ENCODE results near the gene MLN.

The MLN gene

DNA sequence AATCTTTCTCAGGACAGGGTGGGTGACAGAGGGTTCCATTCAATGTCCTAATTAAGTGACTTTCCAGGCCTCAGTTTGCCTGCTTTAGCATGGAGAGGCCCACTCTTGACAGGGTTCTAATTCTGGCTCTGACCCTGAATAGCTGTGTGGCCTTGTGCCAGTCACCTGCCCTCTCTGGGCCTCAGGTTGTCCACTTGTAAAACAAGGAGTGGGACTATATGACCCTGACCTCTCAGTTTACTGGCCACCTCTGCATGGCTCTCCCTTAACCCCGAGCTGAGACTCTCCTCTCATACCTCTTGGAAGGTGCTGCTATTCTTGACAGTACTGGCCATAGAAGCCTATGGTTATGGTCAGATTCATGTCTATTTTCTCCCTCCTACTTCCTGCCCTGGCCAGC is 44.1 kb upstream of the MLN start:
- H3K9me3 ChIP-seq (ENCODE audit: insufficient read depth, low read length): no peaks in the 10 kb centered on the region
- H3K27me3 ChIP-seq (ENCODE audit: insufficient read depth, insufficient read length): no peaks in the 10 kb centered on the region
- TF ChIP-seq ZNF274 (IDR thresholded peaks at IDR 0.05; ENCODE audit: low read depth, low read length) (no peak), SUZ12 (IDR thresholded peaks at IDR 0.05; ENCODE audit: extremely low read depth, insufficient read depth, insufficient read length) (no peak), YY1 (IDR thresholded peaks at IDR 0.05; ENCODE audit: insufficient read depth, insufficient read length) (no peak)
- H3K36me3 ChIP-seq (ENCODE audit: insufficient read depth, insufficient read length, low read length): no peaks in the 10 kb centered on the region
- H3K9ac ChIP-seq (ENCODE audit: insufficient read length, low read depth): no peak overlapping the region
- peaks cover 10% of the 10 kb centered on the region for H3K4me1 ChIP-seq (ENCODE audit: insufficient read depth, insufficient read length)
- no peak overlapping the region for H3K4me3 ChIP-seq (ENCODE audit: insufficient read length, low read depth)
- no peak for DNase-seq (ENCODE audit: low read depth, low spot score)

DNA sequence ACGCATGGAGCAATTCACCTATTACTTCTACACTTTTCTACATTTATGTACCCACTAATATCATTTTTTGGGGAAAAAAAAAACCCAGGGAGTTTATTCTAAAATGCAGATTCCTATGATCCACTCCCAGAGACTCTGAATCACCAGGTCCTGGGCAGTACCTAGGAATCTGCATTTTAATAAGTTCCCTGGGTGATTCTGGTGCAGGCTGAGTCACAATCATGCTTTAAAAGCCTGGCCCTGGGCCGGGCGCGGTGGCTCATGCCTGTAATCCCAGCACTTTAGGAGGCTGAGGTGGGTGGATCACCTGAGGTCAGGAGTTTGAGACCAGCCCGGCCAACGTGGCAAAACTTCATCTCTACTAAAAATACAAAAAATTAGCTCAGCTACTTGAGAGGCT is 43.3 kb upstream of the MLN start:
- Histone ChIP-seq H3K27me3 (ENCODE audit: insufficient read depth, insufficient read length) (no peaks in the 10 kb centered on the region), H3K9me3 (ENCODE audit: insufficient read depth, low read length) (no peaks in the 10 kb centered on the region), H3K9ac (ENCODE audit: insufficient read length, low read depth) (no peak overlapping the region), H3K4me3 (ENCODE audit: insufficient read length, low read depth) (no peak overlapping the region), H3K36me3 (ENCODE audit: insufficient read depth, insufficient read length, low read length) (no peaks in the 10 kb centered on the region), H3K4me1 (ENCODE audit: insufficient read depth, insufficient read length) (peaks cover 10% of the 10 kb centered on the region)
- no peak for TF ChIP-seq ZNF274 (IDR thresholded peaks at IDR 0.05; ENCODE audit: low read depth, low read length)
- no peak for TF ChIP-seq SUZ12 (IDR thresholded peaks at IDR 0.05; ENCODE audit: extremely low read depth, insufficient read depth, insufficient read length)
- TF ChIP-seq YY1 (IDR thresholded peaks at IDR 0.05; ENCODE audit: insufficient read depth, insufficient read length): no peak
- DNase-seq (ENCODE audit: low read depth, low spot score): no peak

DNA sequence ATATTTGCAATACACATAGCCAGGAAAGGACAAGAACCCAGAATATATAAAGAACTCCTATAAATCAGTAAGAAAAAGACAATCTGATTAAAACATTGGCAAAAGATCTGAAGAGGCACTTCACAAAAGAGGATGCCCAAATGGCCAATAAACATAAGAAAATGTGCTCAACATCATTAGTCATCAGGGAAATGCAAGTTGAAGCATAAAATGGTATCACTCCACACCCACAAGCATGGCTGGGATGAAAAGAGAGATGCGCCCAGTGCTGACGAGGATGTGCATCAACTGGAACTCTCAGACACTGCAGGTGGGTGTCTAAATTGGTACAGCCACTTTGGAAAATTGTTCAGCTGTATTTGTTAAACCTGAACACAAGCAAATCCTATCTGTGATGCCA is 42.4 kb upstream of the MLN start:
- Histone ChIP-seq H3K27me3 (ENCODE audit: insufficient read depth, insufficient read length) (no peaks in the 10 kb centered on the region), H3K9ac (ENCODE audit: insufficient read length, low read depth) (no peak overlapping the region), H3K36me3 (ENCODE audit: insufficient read depth, insufficient read length, low read length) (no peaks in the 10 kb centered on the region), H3K9me3 (ENCODE audit: insufficient read depth, low read length) (no peaks in the 10 kb centered on the region), H3K4me3 (ENCODE audit: insufficient read length, low read depth) (no peak overlapping the region), H3K4me1 (ENCODE audit: insufficient read depth, insufficient read length) (peaks cover 8% of the 10 kb centered on the region)
- TF ChIP-seq YY1 (IDR thresholded peaks at IDR 0.05; ENCODE audit: insufficient read depth, insufficient read length): no peak
- DNase-seq (ENCODE audit: low read depth, low spot score): no peak

DNA sequence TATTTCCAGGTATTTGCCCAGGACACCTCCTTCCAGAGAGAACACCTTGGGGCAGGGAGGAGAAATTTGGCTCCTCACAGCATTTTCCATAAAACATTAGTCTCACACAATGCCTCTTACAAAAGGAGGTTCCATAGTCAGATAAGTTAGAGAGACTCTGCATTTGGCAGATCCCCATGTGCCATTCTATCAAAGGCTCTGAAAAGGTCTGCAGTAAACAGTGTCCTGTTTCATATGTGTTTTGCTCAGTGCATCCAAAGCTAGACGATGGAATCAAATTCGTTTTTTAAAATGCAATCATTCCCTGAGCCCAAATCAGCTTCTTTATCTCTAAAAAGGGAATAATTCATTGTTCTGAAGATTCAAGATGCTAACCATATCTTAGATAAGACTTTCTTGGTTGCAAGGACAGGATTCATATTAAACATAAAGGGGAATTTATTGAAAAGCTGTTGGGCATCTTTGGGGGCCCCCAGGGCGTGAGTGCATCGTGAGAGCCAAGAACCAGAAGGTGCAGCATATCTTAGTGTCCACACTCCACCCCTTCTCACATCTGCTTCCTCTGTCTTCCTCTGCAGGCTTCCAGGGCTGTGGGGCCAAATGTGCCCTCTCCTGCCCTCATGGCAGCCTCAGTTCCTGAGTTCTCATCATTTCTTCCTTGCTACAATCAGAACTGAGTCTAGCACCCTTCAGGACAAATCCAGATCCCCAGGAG is 41.4 kb upstream of the MLN start:
- DNase-seq (ENCODE audit: low read depth, low spot score): no peak
- Histone ChIP-seq H3K4me1 (ENCODE audit: insufficient read depth, insufficient read length) (peaks cover 15% of the 10 kb centered on the region), H3K36me3 (ENCODE audit: insufficient read depth, insufficient read length, low read length) (no peaks in the 10 kb centered on the region)

DNA sequence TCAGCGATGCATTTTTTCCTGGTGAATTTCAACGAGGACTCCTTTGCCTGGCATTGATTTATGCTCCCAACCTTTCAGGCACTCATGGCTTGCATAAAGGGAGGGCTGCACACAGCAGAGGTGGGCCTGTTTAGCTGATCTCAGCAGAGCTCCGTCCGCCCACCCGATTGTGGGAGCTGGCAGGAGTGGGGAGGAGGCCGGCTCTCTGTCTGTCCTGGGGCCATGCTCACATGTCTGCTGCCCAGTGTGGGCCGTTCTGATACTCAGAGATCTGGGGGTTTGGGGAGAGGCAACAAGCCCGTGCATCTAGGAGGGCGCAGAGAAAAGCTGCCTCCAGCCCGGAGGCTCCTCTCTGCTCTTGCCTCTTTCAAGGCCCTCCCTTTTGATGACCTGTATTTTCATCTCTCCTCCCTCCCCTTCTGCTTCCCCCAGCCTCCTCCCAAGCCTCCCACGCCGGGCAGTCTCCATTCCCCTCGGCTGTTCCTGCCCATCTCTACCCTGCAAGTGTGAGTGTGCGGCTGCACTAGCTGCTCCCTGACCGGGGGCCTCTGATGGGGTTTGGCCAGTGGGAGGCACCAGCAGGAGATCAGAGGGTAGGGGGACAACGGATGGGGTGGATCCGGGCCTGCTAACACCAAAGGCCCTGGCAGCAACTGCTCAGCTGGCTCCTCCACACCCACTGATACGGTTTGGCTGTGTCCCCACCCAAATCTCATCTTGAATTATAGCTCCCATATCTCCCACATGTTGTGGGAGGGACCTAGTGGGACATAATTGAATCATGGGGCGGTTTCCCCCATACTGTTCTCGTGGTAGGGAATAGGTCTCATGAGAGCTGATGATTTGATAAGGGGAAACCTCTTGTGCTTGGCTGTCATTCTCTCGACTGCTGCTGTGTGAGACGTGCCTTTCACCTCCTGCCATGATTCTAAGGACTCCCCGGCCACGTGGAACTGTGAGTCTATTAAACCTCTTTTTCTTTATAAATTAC is 39.6 kb upstream of the MLN start:
- Histone ChIP-seq H3K36me3 (ENCODE audit: insufficient read depth, insufficient read length, low read length) (no peaks in the 10 kb centered on the region), H3K27me3 (ENCODE audit: insufficient read depth, insufficient read length) (no peaks in the 10 kb centered on the region), H3K4me1 (ENCODE audit: insufficient read depth, insufficient read length) (peaks cover 22% of the 10 kb centered on the region), H3K4me3 (ENCODE audit: insufficient read length, low read depth) (no peak overlapping the region), H3K9ac (ENCODE audit: insufficient read length, low read depth) (no peak overlapping the region), H3K9me3 (ENCODE audit: insufficient read depth, low read length) (no peaks in the 10 kb centered on the region)
- no peak for DNase-seq (ENCODE audit: low read depth, low spot score)
- TF ChIP-seq ZNF274 (IDR thresholded peaks at IDR 0.05; ENCODE audit: low read depth, low read length): no peak
- TF ChIP-seq YY1 (IDR thresholded peaks at IDR 0.05; ENCODE audit: insufficient read depth, insufficient read length): no peak
- TF ChIP-seq SUZ12 (IDR thresholded peaks at IDR 0.05; ENCODE audit: extremely low read depth, insufficient read depth, insufficient read length): no peak

More for the DNA sequence above, 41.4 kb upstream of the MLN start:
- TF ChIP-seq ZNF274 (IDR thresholded peaks at IDR 0.05; ENCODE audit: low read depth, low read length): no peak
- no peak for TF ChIP-seq YY1 (IDR thresholded peaks at IDR 0.05; ENCODE audit: insufficient read depth, insufficient read length)
- TF ChIP-seq SUZ12 (IDR thresholded peaks at IDR 0.05; ENCODE audit: extremely low read depth, insufficient read depth, insufficient read length): no peak
- no peak overlapping the region for H3K9ac ChIP-seq (ENCODE audit: insufficient read length, low read depth)
- no peak overlapping the region for H3K4me3 ChIP-seq (ENCODE audit: insufficient read length, low read depth)
- no peaks in the 10 kb centered on the region for H3K9me3 ChIP-seq (ENCODE audit: insufficient read depth, low read length)
- H3K27me3 ChIP-seq (ENCODE audit: insufficient read depth, insufficient read length): no peaks in the 10 kb centered on the region

DNA sequence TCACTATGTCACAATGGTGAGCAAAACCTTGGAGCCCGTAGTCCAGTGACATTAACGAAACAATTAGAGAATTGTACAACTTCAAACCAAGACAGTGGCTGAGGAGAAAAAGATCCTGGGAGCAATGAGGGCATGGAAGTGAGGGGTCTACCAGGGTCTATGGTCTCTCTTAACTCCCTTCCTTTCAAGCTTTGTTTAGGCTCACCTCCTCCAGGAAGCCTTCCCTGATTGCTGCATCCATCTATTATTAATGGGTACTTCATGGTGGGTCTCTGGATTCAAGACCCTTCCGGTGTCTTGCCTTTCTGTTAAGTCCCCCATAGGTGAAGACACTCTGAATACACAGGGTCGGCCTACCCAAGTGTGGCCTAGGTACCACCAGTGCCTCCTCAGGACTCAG is 38.1 kb upstream of the MLN start:
- no peak for DNase-seq (ENCODE audit: low read depth, low spot score)
- Histone ChIP-seq H3K4me3 (ENCODE audit: insufficient read length, low read depth) (no peak overlapping the region), H3K9me3 (ENCODE audit: insufficient read depth, low read length) (0 out of 2 replicates have a peak, but pooled peaks cover 4% of the 10 kb centered on the region), H3K9ac (ENCODE audit: insufficient read length, low read depth) (no peak overlapping the region), H3K4me1 (ENCODE audit: insufficient read depth, insufficient read length) (peaks cover 29% of the 10 kb centered on the region), H3K36me3 (ENCODE audit: insufficient read depth, insufficient read length, low read length) (no peaks in the 10 kb centered on the region), H3K27me3 (ENCODE audit: insufficient read depth, insufficient read length) (no peaks in the 10 kb centered on the region)
- TF ChIP-seq SUZ12 (IDR thresholded peaks at IDR 0.05; ENCODE audit: extremely low read depth, insufficient read depth, insufficient read length) (no peak), YY1 (IDR thresholded peaks at IDR 0.05; ENCODE audit: insufficient read depth, insufficient read length) (no peak), ZNF274 (IDR thresholded peaks at IDR 0.05; ENCODE audit: low read depth, low read length) (no peak)

DNA sequence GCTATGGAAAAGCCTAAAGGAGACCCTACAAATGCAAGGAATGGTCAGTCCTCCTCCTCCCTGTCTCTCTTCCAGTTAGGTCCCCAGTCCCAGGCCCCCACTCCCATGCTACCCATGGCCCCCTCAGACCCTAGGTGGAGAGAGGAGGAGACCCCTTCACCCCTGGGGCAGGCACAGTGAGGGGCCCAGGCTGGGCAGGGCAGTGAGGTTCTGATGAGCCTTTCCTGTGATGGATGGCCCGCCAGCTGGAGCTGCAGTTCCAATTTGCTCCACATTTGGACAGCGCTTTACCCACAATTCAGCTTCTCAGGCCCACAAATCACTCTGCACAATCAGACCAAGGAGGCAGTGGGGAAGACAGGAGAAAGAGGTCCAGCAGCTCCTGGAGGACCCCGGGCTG is 37.3 kb upstream of the MLN start:
- peaks cover 29% of the 10 kb centered on the region for H3K4me1 ChIP-seq (ENCODE audit: insufficient read depth, insufficient read length)
- H3K4me3 ChIP-seq (ENCODE audit: insufficient read length, low read depth): no peak overlapping the region
- no peak overlapping the region for H3K9ac ChIP-seq (ENCODE audit: insufficient read length, low read depth)
- no peaks in the 10 kb centered on the region for H3K36me3 ChIP-seq (ENCODE audit: insufficient read depth, insufficient read length, low read length)
- DNase-seq (ENCODE audit: low read depth, low spot score): no peak
- 0 out of 2 replicates have a peak, but pooled peaks cover 7% of the 10 kb centered on the region for H3K9me3 ChIP-seq (ENCODE audit: insufficient read depth, low read length)
- TF ChIP-seq YY1 (IDR thresholded peaks at IDR 0.05; ENCODE audit: insufficient read depth, insufficient read length) (no peak), SUZ12 (IDR thresholded peaks at IDR 0.05; ENCODE audit: extremely low read depth, insufficient read depth, insufficient read length) (no peak), ZNF274 (IDR thresholded peaks at IDR 0.05; ENCODE audit: low read depth, low read length) (no peak)
- no peaks in the 10 kb centered on the region for H3K27me3 ChIP-seq (ENCODE audit: insufficient read depth, insufficient read length)
